SJSA1 (cell line): ENCODE data around the gene ASIC2. TPM values are rescaled to one million over a fixed set of nuclear protein-coding genes. Genes with fewer than 3 reads are reported as not detected.

ENCODE experiments used
- DNase-seq, 2 experiments: peaks; one replicate each; pipeline ENCODE4 v3.0.0-alpha.2; 2015 to 2020; ENCODE audit warnings: low spot score in 2 of 2, low read depth in 1 of 2
- H3K27ac ChIP-seq: fragments of 250-450 bp; sonication (Bioruptor Pico); 2 replicates; pipeline ENCODE4 v1.5.1; 2020; ENCODE audit warnings: mild to moderate bottlenecking, moderate library complexity
- H3K27me3 ChIP-seq: fragments of 250-450 bp; sonication (Bioruptor Pico); replicated peaks from 2 replicates; pipeline ENCODE4 v1.5.1; 2020; ENCODE audit warnings: mild to moderate bottlenecking, moderate library complexity
- H3K36me3 ChIP-seq: fragments of 250-450 bp; sonication (Bioruptor Pico); 2 replicates; pipeline ENCODE4 v1.5.1; 2020; ENCODE audit warnings: mild to moderate bottlenecking
- H3K4me1 ChIP-seq: fragments of 250-450 bp; sonication (Bioruptor Pico); replicated peaks from 2 replicates; pipeline ENCODE4 v1.6.1; 2021; ENCODE audit warnings: mild to moderate bottlenecking
- H3K4me3 ChIP-seq: fragments of 250-450 bp; sonication (Bioruptor Pico); 2 replicates; pipeline ENCODE4 v1.5.1; 2020; ENCODE audit warnings: mild to moderate bottlenecking
- H3K9me3 ChIP-seq: fragments of 250-450 bp; sonication (Bioruptor Pico); replicated peaks from 2 replicates; pipeline ENCODE4 v1.5.1; 2020; ENCODE audit warnings: mild to moderate bottlenecking
- total RNA-seq: library from RNA; depleted of rRNA; stranded (reverse); fragments of >200 nt; shearing (Covaris generic); gene quantifications from 2 replicates; pipeline ENCODE4 v1.2.3, GENCODE V29; 2014

Gene ASIC2
- total RNA-seq, 1 experiment from 2014 or later: not detected

- Histone ChIP-seq H3K4me1 (no peaks in the 10 kb centered on the region), H3K27ac (no peak overlapping the region), H3K4me3 (no peak overlapping the region), H3K9me3 (no peaks in the 10 kb centered on the region), H3K27me3 (peaks cover 15% of the 10 kb centered on the region), H3K36me3 (no peaks in the 10 kb centered on the region)
- DNase-seq: no peak
Measured at GRCh38 chr17:33082529-33083173, 210.4 kb downstream of the ASIC2 start.

GRCh38 chr17:33080091-33080490, 213.0 kb downstream of the ASIC2 start:
- H3K4me3 ChIP-seq: no peak overlapping the region
- no peak overlapping the region for H3K27ac ChIP-seq
- H3K27me3 ChIP-seq: peaks cover 3% of the 10 kb centered on the region; the same call in 1 of the 2 replicates
- H3K36me3 ChIP-seq: no peaks in the 10 kb centered on the region
- H3K4me1 ChIP-seq: no peaks in the 10 kb centered on the region
- no peak for DNase-seq
- no peaks in the 10 kb centered on the region for H3K9me3 ChIP-seq

- no peak for DNase-seq
- no peak overlapping the region for H3K4me3 ChIP-seq
Measured at GRCh38 chr17:33079201-33079600, 213.9 kb downstream of the ASIC2 start.

DNA sequence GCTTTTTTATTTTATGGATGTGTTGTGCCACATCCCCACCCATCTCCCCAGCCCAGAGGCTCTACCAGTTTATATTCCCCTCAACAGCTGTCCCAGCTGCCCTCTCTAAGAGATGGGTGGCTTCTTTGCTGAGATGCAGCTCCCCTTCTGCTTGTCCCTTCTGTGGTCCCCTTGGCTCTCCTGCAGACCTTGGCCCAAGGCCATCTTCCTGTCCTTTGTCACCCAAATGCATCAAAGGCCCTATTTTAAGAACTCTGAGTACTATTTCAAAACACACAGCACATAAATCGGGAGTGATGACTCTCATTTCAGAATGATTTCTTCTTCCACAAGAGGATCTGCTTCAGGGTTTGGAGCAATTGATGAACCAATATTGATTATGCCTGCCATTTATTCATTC, 216.1 kb downstream of the ASIC2 start:
- no peak overlapping the region for H3K27ac ChIP-seq
- H3K4me3 ChIP-seq: no peak overlapping the region
- H3K9me3 ChIP-seq: no peaks in the 10 kb centered on the region
- no peaks in the 10 kb centered on the region for H3K4me1 ChIP-seq
- no peak for DNase-seq
- no peaks in the 10 kb centered on the region for H3K27me3 ChIP-seq
- H3K36me3 ChIP-seq: no peaks in the 10 kb centered on the region

More at GRCh38 chr17:33079201-33079600, 213.9 kb downstream of the ASIC2 start:
- Histone ChIP-seq H3K27me3 (0 out of 2 replicates have a peak, but pooled peaks cover 2% of the 10 kb centered on the region), H3K9me3 (no peaks in the 10 kb centered on the region), H3K27ac (no peak overlapping the region), H3K4me1 (no peaks in the 10 kb centered on the region), H3K36me3 (no peaks in the 10 kb centered on the region)

DNA sequence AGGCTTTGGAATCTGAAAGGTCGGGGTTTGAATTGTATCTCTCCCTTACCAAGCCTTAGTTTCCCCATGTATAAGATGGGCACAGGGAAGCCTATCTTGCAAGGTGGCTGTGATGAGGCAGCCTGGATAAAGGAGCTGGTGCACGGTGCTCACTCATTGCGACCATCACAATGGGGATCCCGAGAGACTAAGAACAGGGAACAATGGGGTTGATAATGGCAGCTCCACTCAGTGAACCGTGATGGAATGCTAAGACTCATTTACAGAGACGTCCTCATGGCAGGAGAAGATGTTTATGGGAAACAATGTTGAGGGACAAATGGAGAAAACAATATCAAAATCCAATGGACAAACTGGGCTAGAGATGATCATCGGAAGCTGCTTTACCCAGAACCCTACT, 219.7 kb downstream of the ASIC2 start:
- no peak overlapping the region for H3K27ac ChIP-seq
- H3K36me3 ChIP-seq: no peaks in the 10 kb centered on the region
- no peaks in the 10 kb centered on the region for H3K27me3 ChIP-seq
- no peaks in the 10 kb centered on the region for H3K9me3 ChIP-seq
- H3K4me1 ChIP-seq: no peaks in the 10 kb centered on the region
- DNase-seq: no peak
- H3K4me3 ChIP-seq: no peak overlapping the region

GRCh38 chr17:33072421-33073161, 220.5 kb downstream of the ASIC2 start:
- no peaks in the 10 kb centered on the region for H3K27me3 ChIP-seq
- no peaks in the 10 kb centered on the region for H3K4me1 ChIP-seq
- DNase-seq: no peak
- H3K36me3 ChIP-seq: no peaks in the 10 kb centered on the region
- no peak overlapping the region for H3K27ac ChIP-seq
- H3K9me3 ChIP-seq: no peaks in the 10 kb centered on the region
- H3K4me3 ChIP-seq: no peak overlapping the region

DNA sequence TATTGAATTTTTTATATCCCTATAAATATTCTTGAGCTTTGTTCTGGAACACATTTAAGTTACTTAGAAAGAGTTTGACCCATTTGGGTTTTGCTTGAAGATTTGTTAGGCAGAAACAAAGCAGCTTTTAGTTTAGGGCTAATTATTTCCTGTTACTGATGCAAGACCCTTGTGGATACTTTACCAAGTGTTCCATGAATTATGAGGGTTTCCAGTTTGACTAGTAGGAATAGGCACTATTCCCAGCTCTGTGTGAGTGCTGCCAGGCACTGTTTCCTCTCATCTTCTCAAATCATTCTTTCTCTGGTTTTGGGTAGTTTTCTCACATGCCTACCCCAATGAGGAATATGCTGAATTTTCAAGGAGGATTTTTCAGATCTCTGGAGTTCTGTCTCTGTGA, 221.4 kb downstream of the ASIC2 start:
- no peak overlapping the region for H3K27ac ChIP-seq
- H3K27me3 ChIP-seq: no peaks in the 10 kb centered on the region
- no peak for DNase-seq
- no peaks in the 10 kb centered on the region for H3K36me3 ChIP-seq
- no peak overlapping the region for H3K4me3 ChIP-seq
- H3K9me3 ChIP-seq: no peaks in the 10 kb centered on the region
- no peaks in the 10 kb centered on the region for H3K4me1 ChIP-seq

DNA sequence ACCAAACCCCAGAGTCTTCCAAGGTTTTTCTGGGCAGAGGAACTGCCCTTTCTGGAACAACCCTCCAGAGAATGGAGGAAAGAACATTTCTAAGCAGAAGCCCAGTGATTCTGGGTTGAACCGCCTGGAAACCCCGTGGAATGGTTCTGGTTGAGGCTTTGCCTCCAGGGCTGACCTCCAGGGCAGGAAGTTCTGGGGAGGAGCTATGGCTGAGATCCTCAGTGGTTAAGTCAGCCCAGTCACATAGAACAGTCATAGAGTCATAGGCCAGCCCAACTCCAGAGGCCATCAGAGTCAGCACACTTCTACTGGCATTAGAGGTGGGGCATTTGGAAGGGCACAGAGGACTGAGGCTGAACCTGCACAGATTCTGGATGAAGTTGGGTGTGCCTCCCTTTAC, 235.5 kb downstream of the ASIC2 start:
- H3K4me1 ChIP-seq: no peaks in the 10 kb centered on the region
- no peaks in the 10 kb centered on the region for H3K9me3 ChIP-seq
- H3K27me3 ChIP-seq: 0 out of 2 replicates have a peak, but pooled peaks cover 8% of the 10 kb centered on the region
- DNase-seq: no peak
- H3K36me3 ChIP-seq: no peaks in the 10 kb centered on the region
- no peak overlapping the region for H3K27ac ChIP-seq
- no peak overlapping the region for H3K4me3 ChIP-seq

DNA sequence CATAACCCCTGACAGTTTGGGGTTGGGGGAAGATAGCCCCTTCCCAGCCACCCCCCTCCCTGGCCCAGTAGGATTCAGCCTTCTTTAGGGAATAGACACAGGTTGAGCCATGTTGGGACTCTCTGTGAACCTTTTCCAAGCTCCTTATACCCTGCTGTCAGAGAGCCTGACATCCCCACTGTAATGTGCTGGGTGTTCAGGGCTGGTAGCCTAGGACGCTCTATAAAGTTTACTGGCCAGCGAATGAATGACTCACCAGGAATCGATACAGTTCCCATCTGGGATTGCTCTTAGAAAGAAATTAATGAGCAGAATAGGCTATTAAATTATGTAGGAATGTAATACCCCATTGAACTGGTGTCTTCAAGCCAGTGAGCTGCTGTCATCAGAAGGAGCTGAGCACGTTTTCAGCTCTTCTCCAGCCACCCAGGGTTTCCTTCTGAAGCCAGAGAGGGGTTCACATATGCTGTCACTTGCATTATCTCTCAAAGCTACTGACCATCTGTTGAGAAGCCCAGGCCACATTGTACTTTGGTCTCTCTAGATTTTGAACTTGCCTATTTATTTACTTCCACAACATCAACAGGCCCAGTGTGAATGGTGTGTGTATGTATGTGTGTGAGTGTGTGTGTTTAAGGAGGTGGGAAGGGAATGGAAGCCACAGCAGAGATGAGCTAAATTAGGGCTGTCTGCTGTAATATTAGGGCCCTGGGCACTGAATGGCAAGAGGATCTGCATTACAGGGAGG, 236.5 kb downstream of the ASIC2 start:
- H3K4me1 ChIP-seq: no peaks in the 10 kb centered on the region
- no peak overlapping the region for H3K4me3 ChIP-seq
- no peak overlapping the region for H3K27ac ChIP-seq
- DNase-seq: no peak
- H3K36me3 ChIP-seq: no peaks in the 10 kb centered on the region
- H3K27me3 ChIP-seq: 0 out of 2 replicates have a peak, but pooled peaks cover 8% of the 10 kb centered on the region
- no peaks in the 10 kb centered on the region for H3K9me3 ChIP-seq

DNA sequence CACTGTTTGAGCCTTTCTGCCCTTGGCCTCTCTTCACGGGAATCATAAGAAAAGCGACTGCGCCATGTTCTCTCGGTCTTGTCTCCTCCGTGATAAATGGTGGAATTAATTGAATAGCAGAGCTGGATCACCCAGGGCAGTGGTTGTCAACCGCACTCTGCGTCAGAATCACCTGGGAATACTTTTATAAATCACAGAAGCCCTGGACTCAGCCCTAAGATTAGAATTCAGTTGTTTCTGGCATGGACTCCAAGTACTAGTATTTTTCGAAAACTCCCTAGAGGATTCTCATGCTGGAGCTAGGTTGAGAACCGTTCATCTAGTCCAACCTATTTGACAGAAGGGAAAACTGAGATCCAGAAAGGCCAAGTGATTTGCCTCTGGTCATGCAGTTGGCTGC, 237.3 kb downstream of the ASIC2 start:
- no peak for DNase-seq
- Histone ChIP-seq H3K4me3 (no peak overlapping the region), H3K27me3 (0 out of 2 replicates have a peak, but pooled peaks cover 8% of the 10 kb centered on the region), H3K36me3 (no peaks in the 10 kb centered on the region), H3K9me3 (no peaks in the 10 kb centered on the region), H3K27ac (no peak overlapping the region), H3K4me1 (no peaks in the 10 kb centered on the region)

- no peak for DNase-seq
Measured at GRCh38 chr17:33055171-33055611, 237.9 kb downstream of the ASIC2 start.

GRCh38 chr17:33054412-33054811, 238.7 kb downstream of the ASIC2 start:
- no peak for DNase-seq
- H3K4me3 ChIP-seq: no peak overlapping the region
- no peak overlapping the region for H3K27ac ChIP-seq
- H3K27me3 ChIP-seq: 0 out of 2 replicates have a peak, but pooled peaks cover 8% of the 10 kb centered on the region
- H3K4me1 ChIP-seq: no peaks in the 10 kb centered on the region
- H3K36me3 ChIP-seq: no peaks in the 10 kb centered on the region
- H3K9me3 ChIP-seq: no peaks in the 10 kb centered on the region

More at GRCh38 chr17:33055171-33055611, 237.9 kb downstream of the ASIC2 start:
- Histone ChIP-seq H3K9me3 (no peaks in the 10 kb centered on the region), H3K4me3 (no peak overlapping the region), H3K36me3 (no peaks in the 10 kb centered on the region), H3K27me3 (0 out of 2 replicates have a peak, but pooled peaks cover 8% of the 10 kb centered on the region), H3K27ac (no peak overlapping the region), H3K4me1 (no peaks in the 10 kb centered on the region)

GRCh38 chr17:33053676-33054075, 239.4 kb downstream of the ASIC2 start:
- Histone ChIP-seq H3K27ac (no peak overlapping the region), H3K9me3 (no peaks in the 10 kb centered on the region), H3K4me3 (no peak overlapping the region), H3K36me3 (no peaks in the 10 kb centered on the region), H3K4me1 (no peaks in the 10 kb centered on the region), H3K27me3 (0 out of 2 replicates have a peak, but pooled peaks cover 8% of the 10 kb centered on the region)
- no peak for DNase-seq

- H3K4me3 ChIP-seq: no peak overlapping the region
- 0 out of 2 replicates have a peak, but pooled peaks cover 8% of the 10 kb centered on the region for H3K27me3 ChIP-seq
- no peaks in the 10 kb centered on the region for H3K36me3 ChIP-seq
- H3K27ac ChIP-seq: no peak overlapping the region
- H3K9me3 ChIP-seq: no peaks in the 10 kb centered on the region
- no peaks in the 10 kb centered on the region for H3K4me1 ChIP-seq
- no peak for DNase-seq
Measured at GRCh38 chr17:33052856-33053255, 240.2 kb downstream of the ASIC2 start.
